K562 (cell line): ENCODE results near the gene FMC1. TPM values are rescaled to one million over a fixed set of nuclear protein-coding genes. Genes with fewer than 3 reads are reported as not detected.

Source experiments
- CEBPG ChIP-seq, 3 experiments: fragments of 200-800 bp in 1 of 3; sonication (Bioruptor generic) in 1 of 3; sonication (generic) in 1 of 3; formaldehyde crosslinking in 1 of 3; IDR thresholded peaks in 2 of 3; conservative IDR thresholded peaks in 1 of 3; 2 replicates each; pipeline versions ENCODE4 v1.6.1 to v1.8.0; 2016 to 2022; ENCODE audit warnings: missing compliant biosample characterization in 2 of 3, missing genetic modification characterization in 2 of 3, mild to moderate bottlenecking in 1 of 3, missing genetic modification reagents in 1 of 3
- HNRNPH1 ChIP-seq: fragments of 200-400 bp; formaldehyde crosslinking; optimal IDR thresholded peaks from 2 replicates; pipeline ENCODE3; 2017; ENCODE audit warnings: low read depth, mild to moderate bottlenecking, low read length, moderate library complexity
- ID3 ChIP-seq, 2 experiments: fragments of 250-450 bp in 1 of 2; fragments of 450-650 bp in 1 of 2; sonication (Bioruptor Pico) in 1 of 2; IDR thresholded peaks; 2 replicates each; pipeline versions ENCODE4 v1.6.1 to v1.8.0; 2016 to 2021; ENCODE audit warnings: mild to moderate bottlenecking in 2 of 2, moderate library complexity in 2 of 2, missing compliant biosample characterization in 1 of 2, missing genetic modification characterization in 1 of 2
- ILF3 ChIP-seq: fragments of 450-650 bp; IDR thresholded peaks from 2 replicates; pipeline ENCODE4 v1.6.1; 2018; ENCODE audit warnings: antibody characterized with exemption, mild to moderate bottlenecking, moderate library complexity, borderline replicate concordance
- KDM4B ChIP-seq, 2 experiments: fragments of 450-650 bp in 1 of 2; sonication (generic) in 1 of 2; IDR thresholded peaks; 2 replicates each; pipeline ENCODE4 v1.6.1; 2016 to 2017; ENCODE audit warnings: borderline replicate concordance in 2 of 2, antibody characterized with exemption in 1 of 2, low read depth in 1 of 2, mild to moderate bottlenecking in 1 of 2
- MAFK ChIP-seq: IDR thresholded peaks from 2 replicates; pipeline ENCODE4 v1.6.1; 2011; ENCODE audit warnings: low read length, improper control_type of control experiment
- PATZ1 ChIP-seq: fragments of 250-450 bp; sonication (Bioruptor Pico); IDR thresholded peaks from 2 replicates; pipeline ENCODE4 v1.5.0; 2020; ENCODE audit warnings: mild to moderate bottlenecking, borderline replicate concordance
- PHTF2 ChIP-seq: fragments of 250-450 bp; sonication (Bioruptor Pico); IDR thresholded peaks from 2 replicates; pipeline ENCODE4 v1.5.0; 2021; ENCODE audit warnings: mild to moderate bottlenecking
- POLR2G ChIP-seq: fragments of 200-400 bp; formaldehyde crosslinking; IDR thresholded peaks from 2 replicates; pipeline ENCODE4 v1.6.1; 2017; ENCODE audit warnings: low read depth, mild to moderate bottlenecking, antibody characterized with exemption, low read length, moderate library complexity
- SAP30 ChIP-seq: fragments of 200-600 bp; sonication (generic); IDR thresholded peaks from 2 replicates; pipeline ENCODE4 v1.6.1; 2012; ENCODE audit warnings: borderline replicate concordance, low read depth, mild to moderate bottlenecking, moderate library complexity, low read length, control low read depth, inconsistent platforms; ENCODE audit not compliant: insufficient read depth, poor library complexity, severe bottlenecking
- SMARCE1 ChIP-seq: fragments of 450-650 bp; IDR thresholded peaks from 2 replicates; pipeline ENCODE4 v1.7.1; 2016; ENCODE audit warnings: mild to moderate bottlenecking
- TAF9B ChIP-seq: fragments of 450-650 bp; IDR thresholded peaks from 2 replicates; pipeline ENCODE4 v1.6.1; 2018; ENCODE audit warnings: mild to moderate bottlenecking; ENCODE audit not compliant: partially characterized antibody
- TARDBP ChIP-seq: fragments of 450-650 bp; IDR thresholded peaks from 2 replicates; pipeline ENCODE4 v1.6.1; 2016
- THAP12 ChIP-seq: fragments of 250-450 bp; sonication (Bioruptor Pico); IDR thresholded peaks from 2 replicates; pipeline ENCODE4 v1.9.0; 2021; ENCODE audit warnings: mild to moderate bottlenecking, inconsistent platforms
- ZFP1 ChIP-seq: fragments of 450-650 bp; formaldehyde crosslinking; IDR thresholded peaks from 2 replicates; pipeline ENCODE4 v1.4.0; 2020; ENCODE audit warnings: mild to moderate bottlenecking, mixed read lengths
- ZNF3 ChIP-seq: fragments of 250-450 bp; sonication (Bioruptor Pico); IDR thresholded peaks from 2 replicates; pipeline ENCODE4 v1.5.0; 2021; ENCODE audit warnings: mild to moderate bottlenecking, moderate library complexity
- ZNF699 ChIP-seq: fragments of 250-450 bp; sonication (Bioruptor Pico); IDR thresholded peaks from 2 replicates; pipeline ENCODE4 v1.8.0; 2021; ENCODE audit warnings: mild to moderate bottlenecking, moderate library complexity; ENCODE audit not compliant: insufficient replicate concordance
- polyA plus RNA-seq, 8 experiments: library from polyadenylated mRNA; depleted of rRNA in 4 of 8; stranded (reverse) in 5 of 8; unstranded in 3 of 8; fragments of >200 nt; fragmentation: Nextera tagmentation in 2 of 8; fragmentation: Illumina TruSeq in 1 of 8; extraction: Ambion mirVana in 2 of 8; extraction: Trizol in 1 of 8; gene quantifications; 2 replicates each; pipeline versions ENCODE4 v1.2.1 to v1.2.3, GENCODE V29; 2011 to 2014; ENCODE audit warnings: inconsistent platforms in 1 of 8, missing spikeins in 1 of 8
- total RNA-seq, 7 experiments: library from RNA; depleted of rRNA in 6 of 7; stranded (reverse); fragments of >200 nt in 6 of 7; fragmentation: Illumina TruSeq in 2 of 7; extraction: Trizol in 2 of 7; gene quantifications; 2 replicates each; pipeline versions ENCODE4 v1.2.1 to v1.2.3, GENCODE V29; 2011 to 2021; ENCODE audit warnings: low replicate concordance in 1 of 7

FMC1 gene
- total and polyA plus RNA-seq, 9 of the 15 experiments (the other 6 are each of a cell fraction or from before 2014, with no cell fraction given): 14.0 to 116 (median 29.0) TPM

GRCh38 chr7:139341058-139341775 is at the start of gene FMC1 (continued):
- no peak for TF ChIP-seq ZNF699 (CRISPR knock-in tag)
- no peak; a peak in 1 of 4 replicates for TF ChIP-seq KDM4B (IDR thresholded peaks at IDR 0.05; ENCODE audit: borderline replicate concordance in 2 of 2, low read depth in 1 of 2)
- peak; percentile 77 for TF ChIP-seq THAP12 (CRISPR knock-in tag)
- no peak for TF ChIP-seq HNRNPH1
- no peak for TF ChIP-seq SMARCE1
- peak; percentile 93 for TF ChIP-seq POLR2G
- TF ChIP-seq ZFP1: no peak
- no peak for TF ChIP-seq PHTF2 (CRISPR knock-in tag)
- TF ChIP-seq ZNF3: no peak
- TF ChIP-seq ID3 (CRISPR knock-in tag; IDR thresholded peaks at IDR 0.05): no peak
- TF ChIP-seq ID3 (tag; IDR thresholded peaks at IDR 0.05): peak; percentile 83
- TF ChIP-seq SAP30: peak; percentile 90
- TF ChIP-seq PATZ1 (CRISPR knock-in tag): peak; percentile 77; the same call in 1 of the 2 replicates
- no peak for TF ChIP-seq CEBPG (CRISPR knock-in tag; IDR thresholded peaks at IDR 0.05)
- TF ChIP-seq CEBPG (tag; conservative IDR thresholded peaks at IDR 0.05 in 1 of 2, IDR thresholded peaks at IDR 0.05 in 1 of 2): no peak
- TF ChIP-seq MAFK: no peak
- TF ChIP-seq ILF3: peak; percentile 71; the same call in 1 of the 2 replicates
- 0 out of 2 replicates have a peak, but pooled peaks have one; percentile 6 for TF ChIP-seq TARDBP
- TF ChIP-seq TAF9B: peak; percentile 92
